ENCODE data around the gene CCDC146.
"Not testable (repeated sequence)": the region's sequence is repeated elsewhere in the genome, so short reads cannot be mapped to it uniquely, and the experiment has no call there.

The CCDC146 gene

DNA sequence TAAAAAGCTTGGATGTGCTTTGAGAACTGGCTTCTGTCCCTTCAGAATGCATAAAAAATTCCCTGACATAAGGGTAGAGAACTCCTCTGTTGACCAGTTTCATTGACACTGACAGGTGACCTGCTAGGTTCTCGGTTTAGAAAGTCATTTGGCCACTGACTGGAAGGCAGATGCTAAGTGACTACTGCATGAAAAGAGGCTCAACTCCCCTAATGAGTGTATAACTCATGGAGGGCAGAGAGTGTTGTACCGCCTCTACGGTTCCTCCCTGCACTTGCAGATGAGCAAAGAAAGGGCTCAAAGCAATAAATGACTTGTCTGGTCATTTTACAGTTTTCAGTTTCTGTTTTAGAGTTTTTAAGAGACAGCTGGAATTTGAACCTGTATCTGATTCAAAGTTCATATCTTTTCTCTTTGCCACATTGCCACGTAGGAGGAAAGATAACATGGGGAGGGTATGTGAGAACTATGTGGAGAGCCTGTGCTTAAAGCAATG is 80.1 kb downstream of the CCDC146 start:
- DNase-seq (ENCODE audit: low spot score), result no peak

- no peak for DNase-seq (ENCODE audit: low spot score)
Measured at GRCh38 chr7:77205706-77206105, 83.3 kb downstream of the CCDC146 start.

GRCh38 chr7:77208416-77208815 is 86.0 kb downstream of the CCDC146 start:
- DNase-seq (ENCODE audit: low spot score), result no peak

- no peak for DNase-seq (ENCODE audit: low spot score)
Measured at GRCh38 chr7:77209479-77210139, 87.2 kb downstream of the CCDC146 start.

DNA sequence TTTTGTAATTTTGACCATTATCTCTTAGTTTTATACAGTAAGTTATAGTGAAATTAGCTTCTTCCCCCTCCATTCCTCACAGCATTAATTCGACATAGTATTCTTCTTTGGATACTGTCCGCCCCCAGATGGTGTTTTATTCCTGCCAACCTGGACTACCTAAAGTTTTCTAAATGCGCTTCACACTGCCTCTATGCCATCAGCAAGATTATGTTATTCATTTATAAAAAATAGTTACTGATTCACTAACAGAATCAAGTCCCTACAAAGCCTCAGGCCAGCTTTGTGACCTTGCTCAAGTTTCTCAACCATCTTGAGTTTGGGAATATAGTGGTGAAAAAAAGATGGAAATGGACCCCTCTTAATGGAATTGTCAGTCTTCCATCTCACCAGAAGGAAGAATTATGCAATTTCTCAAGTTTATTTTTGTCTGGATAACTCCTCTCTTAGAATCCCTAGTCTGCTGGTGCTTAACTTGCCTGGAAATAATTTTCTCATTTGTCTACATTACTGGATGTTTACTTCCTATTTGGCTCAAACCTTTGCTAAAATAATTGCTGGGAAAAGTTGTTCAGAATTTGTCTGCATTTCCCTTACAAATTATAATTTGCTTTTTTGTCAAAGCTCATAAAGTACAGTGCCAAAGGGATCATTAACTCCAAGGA is 93.9 kb downstream of the CCDC146 start:
- DNase-seq (ENCODE audit: low spot score), result no peak

DNA sequence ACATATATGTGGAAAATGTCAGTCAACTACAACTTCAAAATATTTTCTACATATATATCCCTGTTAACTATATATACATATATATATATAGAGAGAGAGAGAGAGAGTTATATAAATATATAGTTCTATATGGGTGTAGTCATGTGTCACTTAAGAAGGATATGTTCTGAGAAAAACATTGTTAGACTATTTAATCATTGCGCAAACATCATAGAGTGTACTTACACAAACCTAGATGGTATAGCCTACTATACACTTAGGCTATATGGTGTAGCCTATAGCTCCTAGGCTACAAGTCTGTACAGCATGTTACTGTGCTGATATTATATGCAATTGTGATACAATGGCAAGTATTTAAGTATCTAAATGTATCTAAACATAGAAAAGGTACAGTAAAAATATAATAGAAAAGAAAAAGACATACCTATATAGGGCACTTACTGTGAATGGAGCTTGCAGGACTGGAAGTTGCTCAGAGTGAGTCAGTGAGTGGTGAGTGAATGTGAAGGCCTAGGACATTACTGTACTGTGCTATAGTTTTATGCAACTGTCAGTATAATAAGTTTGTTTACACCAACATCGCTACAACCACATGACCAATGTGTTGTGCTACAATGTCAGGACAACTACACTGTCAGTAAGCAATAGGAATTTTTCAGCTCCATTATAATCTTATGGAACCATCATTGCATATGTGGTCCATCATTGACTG is 95.2 kb downstream of the CCDC146 start:
- DNase-seq (ENCODE audit: low spot score), result no peak

DNA sequence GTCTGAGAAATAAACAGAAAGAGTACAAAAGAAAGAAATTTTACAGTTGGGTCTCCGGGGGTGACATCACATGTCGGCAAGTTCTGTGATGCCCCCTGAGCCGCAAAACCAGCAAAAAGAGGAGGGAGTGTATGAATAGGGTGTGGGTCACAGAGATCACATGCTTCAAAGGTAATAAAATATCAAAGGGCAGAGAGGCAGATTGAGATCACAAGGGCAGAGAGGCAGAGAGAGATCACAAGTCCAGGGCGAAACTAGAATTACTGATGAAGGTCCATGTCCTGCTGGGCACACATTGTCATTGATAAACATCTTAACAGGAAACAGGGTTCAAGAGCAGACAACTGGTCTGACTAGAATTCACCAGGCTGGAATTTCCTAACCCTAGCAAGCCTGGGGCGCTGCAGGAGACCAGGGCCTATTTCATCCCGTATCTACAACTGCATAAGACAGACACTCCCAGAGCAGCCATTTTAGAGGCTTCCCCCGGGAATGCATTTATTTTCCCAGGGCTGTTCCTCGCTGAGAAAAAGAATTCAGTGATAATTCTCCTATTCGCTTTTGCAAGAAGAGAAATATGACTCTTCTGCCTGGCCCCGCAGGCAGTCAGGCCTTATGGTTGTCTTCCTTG is 97.4 kb downstream of the CCDC146 start:
- DNase-seq (ENCODE audit: low spot score), result not testable (repeated sequence)

DNA sequence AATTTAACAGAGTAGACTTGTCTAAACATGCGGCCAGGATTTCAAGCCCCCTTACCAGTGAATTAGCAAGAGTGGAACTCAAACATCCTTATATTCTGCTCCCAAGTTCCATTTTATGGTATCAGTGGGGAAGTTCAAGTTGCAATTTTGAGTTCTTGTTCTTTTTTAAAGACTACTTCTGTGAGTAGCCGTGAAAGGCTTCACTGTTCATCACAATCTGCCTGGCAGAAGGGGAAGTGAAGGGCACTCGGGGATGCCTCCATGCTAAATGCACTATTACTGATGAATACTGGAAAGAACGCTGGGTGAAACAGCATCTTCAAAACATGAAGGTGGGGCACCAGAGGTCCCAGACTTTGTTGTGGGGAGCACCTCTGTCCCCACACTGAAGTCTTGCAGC is 99.7 kb downstream of the CCDC146 start:
- peak; percentile 62 for DNase-seq (ENCODE audit: low spot score)

DNA sequence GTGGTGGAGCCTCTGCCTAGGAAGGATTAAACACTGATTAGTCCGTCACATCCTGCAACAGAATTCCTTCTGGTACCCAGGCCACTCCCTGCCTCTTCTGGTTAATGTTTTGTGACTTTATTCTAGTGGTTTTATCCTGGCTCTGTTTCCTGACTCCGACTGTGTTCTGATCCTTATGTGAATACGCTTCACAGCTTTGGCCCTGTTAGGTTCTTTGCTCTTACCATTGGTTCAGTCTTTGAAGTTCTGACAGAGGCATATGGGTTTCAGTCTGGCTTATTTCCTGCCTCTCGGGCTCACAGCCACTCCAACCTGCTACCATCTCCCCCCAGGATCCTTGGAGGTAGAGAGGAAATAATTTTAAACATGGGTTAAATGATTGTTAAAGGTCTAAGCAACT is 100.4 kb downstream of the CCDC146 start:
- DNase-seq (ENCODE audit: low spot score), result no peak

DNA sequence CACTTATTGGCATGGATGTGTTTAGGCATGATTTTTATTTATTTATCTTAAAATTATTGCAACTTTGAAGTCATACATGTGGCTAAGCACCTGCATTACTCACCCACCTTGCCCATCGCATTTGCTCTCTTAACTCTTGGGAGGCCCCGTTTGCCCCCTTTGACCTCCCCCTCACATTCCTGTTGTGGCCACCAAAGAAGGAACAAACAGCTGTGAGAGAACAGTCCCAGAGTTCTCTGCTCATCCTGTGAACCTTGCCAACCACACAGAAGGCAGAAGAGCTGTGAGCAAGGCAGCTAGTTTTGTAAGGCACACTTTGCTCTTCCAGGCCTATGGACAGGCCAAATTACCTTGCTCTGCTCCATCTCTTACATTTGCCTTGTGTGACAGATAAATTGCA is 100.8 kb downstream of the CCDC146 start:
- no peak for DNase-seq (ENCODE audit: low spot score)

DNA sequence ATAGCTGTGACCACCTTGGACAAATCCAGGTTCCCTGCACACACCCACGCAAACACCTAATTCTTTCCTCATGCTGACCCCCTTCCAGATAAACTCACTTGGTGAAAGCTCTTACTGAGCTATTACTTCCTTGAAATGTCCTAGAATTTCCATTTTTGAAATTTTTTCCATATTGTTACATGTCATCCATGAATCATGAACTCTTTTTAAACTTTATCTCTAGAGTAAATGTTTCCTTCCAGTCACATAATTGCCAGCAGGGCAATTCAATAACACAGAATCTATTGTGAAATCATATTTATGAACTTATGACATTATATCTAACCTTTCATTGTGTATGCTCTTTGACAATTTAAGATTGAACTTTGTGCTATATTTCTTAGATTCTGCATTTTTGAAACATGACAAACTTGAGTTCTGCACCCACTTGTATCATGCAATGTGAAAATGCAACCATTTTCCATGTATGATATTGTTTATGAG is 104.0 kb downstream of the CCDC146 start:
- DNase-seq (ENCODE audit: low spot score), result no peak

GRCh38 chr7:77228795-77229194 is 106.4 kb downstream of the CCDC146 start:
- not testable (repeated sequence) for DNase-seq (ENCODE audit: low spot score)

DNA sequence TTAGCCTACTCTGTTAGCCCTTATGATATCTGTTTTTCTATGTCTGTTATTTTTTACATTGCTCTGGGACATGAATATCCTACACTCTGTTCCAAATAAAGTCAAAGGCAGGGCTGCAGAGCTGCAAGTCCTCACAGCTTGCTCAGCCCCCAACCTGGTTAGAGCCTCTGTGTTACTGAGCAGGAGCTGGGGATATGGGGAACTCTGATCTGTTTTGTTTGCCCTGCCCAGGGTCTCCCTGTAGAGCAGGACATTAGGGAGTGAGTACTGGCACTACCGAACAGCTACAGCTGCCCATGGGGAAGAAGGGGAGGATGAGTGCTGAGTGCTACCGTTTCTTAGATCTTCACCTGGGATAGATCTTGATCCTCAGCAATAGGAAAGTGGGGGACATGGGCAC is 110.1 kb downstream of the CCDC146 start:
- DNase-seq (ENCODE audit: low spot score), result no peak

- DNase-seq (ENCODE audit: low spot score), result no peak
Measured at GRCh38 chr7:77235276-77235675, 112.9 kb downstream of the CCDC146 start.

DNA sequence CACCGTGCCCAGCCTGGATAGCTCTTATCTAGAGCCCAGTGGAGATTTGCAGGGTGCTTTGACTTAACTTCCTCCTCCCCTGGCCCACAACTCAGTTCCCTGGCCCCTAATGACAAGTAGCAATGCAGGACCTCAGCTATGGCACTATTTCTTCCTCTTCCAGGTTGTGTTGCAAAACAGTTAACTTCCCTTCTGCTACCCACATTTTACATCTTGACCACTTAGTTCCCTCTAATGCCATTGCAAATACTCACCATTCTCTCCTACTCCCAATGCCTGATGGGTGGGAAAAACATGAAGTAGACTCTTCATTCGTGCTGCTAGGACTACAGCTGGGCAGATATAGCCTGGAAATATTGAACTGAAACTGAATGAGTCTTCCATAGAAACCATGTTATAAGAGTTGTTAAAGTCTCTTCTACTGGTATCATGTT is 116.3 kb downstream of the CCDC146 start:
- DNase-seq (ENCODE audit: low spot score), result peak; percentile 92

DNA sequence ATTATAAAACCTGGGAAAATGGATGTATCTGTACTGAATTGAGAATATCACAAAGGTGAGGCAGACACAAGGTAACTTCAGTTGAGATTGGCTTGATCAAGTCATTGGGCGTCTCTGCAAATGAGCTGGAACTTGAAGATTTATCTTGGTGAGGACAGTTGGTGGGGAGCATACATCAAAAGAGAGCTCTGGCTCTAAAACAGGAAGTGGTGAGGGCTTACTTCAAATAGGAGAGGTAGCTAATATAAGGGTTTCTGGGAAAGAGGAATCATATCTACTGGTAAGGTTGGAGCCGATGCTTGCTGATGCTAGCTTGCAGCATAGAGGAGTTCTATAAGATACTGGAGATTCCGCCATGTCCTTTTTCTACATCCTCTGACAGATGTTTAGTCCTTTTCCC is 117.1 kb downstream of the CCDC146 start:
- DNase-seq (ENCODE audit: low spot score), result no peak

GRCh38 chr7:77242068-77242467 is 119.7 kb downstream of the CCDC146 start:
- peak; percentile 63 for DNase-seq (ENCODE audit: low spot score)

DNA sequence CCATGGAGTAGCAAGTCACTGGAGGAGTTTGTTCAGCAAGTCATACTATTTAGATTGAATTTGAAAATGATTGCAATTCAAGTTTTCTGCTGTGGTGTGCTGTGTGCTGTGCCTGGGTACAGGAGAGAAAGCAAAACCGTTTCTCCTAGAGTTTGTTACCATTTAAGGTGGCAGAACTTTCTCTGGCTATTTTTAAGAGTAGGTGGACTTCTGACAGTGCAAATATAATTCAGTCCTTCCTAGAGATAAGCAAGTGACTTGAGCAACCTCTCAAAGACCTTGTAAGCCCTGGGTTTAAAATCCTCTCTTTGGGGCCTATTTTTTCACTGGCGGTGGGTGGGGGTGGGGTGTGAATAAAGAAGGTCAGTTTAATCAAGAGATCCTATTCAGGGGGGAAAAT is 120.1 kb downstream of the CCDC146 start:
- no peak for DNase-seq (ENCODE audit: low spot score)

GRCh38 chr7:77244222-77244934 is 122.0 kb downstream of the CCDC146 start:
- DNase-seq (ENCODE audit: low spot score), result no peak

DNA sequence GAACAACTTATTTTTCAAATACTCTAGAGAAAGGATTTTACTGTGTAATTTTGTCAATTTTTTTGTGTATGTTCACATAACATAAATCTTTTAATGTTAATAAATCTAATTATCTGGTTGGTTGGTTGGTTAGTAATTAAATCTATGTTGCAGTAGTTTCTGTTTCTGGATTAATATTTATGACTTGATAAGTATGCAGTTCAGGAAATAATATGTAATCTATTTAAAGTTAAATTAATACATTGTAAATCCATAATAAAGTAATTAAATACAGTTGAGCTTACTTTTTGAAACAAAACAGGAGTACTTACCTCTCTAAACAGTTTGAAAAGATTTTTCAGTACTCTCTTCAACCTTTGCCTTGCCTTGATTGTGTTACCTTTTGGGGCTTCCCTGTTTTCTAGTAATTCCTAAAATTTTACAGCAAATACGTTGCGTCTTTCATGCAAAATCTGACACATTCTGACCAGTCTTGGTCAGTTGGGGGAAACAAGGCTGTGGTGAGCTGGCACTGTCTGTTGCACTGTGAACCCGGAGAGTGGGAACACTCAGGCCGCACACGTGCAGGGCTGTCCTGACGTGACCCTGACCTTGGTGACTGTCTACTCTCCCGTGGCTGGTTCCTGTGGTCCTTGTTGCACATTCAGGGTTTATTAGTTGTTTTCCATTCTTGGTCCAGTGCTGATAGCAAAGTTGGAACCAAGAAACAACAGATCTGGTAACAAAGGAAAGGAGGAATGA is 122.8 kb downstream of the CCDC146 start:
- DNase-seq (ENCODE audit: low spot score), result peak; percentile 35

- DNase-seq (ENCODE audit: low spot score), result no peak
Measured at GRCh38 chr7:77246026-77246640, 123.7 kb downstream of the CCDC146 start.

Measured in pons (tissue), 1 donor.